ENCODE data around the gene AKAP13.
"Not testable (repeated sequence)": the region's sequence is repeated elsewhere in the genome, so short reads cannot be mapped to it uniquely, and the experiment has no call there.

- TF ChIP-seq, protein P1, sequence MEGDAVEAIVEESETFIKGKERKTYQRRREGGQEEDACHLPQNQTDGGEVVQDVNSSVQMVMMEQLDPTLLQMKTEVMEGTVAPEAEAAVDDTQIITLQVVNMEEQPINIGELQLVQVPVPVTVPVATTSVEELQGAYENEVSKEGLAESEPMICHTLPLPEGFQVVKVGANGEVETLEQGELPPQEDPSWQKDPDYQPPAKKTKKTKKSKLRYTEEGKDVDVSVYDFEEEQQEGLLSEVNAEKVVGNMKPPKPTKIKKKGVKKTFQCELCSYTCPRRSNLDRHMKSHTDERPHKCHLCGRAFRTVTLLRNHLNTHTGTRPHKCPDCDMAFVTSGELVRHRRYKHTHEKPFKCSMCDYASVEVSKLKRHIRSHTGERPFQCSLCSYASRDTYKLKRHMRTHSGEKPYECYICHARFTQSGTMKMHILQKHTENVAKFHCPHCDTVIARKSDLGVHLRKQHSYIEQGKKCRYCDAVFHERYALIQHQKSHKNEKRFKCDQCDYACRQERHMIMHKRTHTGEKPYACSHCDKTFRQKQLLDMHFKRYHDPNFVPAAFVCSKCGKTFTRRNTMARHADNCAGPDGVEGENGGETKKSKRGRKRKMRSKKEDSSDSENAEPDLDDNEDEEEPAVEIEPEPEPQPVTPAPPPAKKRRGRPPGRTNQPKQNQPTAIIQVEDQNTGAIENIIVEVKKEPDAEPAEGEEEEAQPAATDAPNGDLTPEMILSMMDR (IDR thresholded peaks at IDR 0.05), result not testable (repeated sequence)
- not testable (repeated sequence) for TF ChIP-seq POLR2A, EP300 (IDR thresholded peaks at IDR 0.05)
Observed at GRCh38 chr15:85665677-85666076, 285.3 kb downstream of the AKAP13 start.
